H1 (cell line): Measurements from ENCODE around the gene CUL2. TPM values are rescaled to one million over a fixed set of nuclear protein-coding genes. Genes with fewer than 3 reads are reported as not detected.

Experiments used
- CTCF ChIA-PET: fragments of 300-600 bp; sonication (Branson Sonifier 250); formaldehyde crosslinking; loops from one replicate; lab custom pipeline; 2021; ENCODE audit not compliant: partially characterized antibody; lab: Charles Lee
- POLR2A ChIA-PET: fragments of 300-600 bp; sonication (Branson Sonifier 250); formaldehyde crosslinking; loops from one replicate; lab custom pipeline; 2021; ENCODE audit warnings: inconsistent platforms; ENCODE audit not compliant: partially characterized antibody; lab: Charles Lee
- DNase-seq, 2 experiments: peaks; one replicate each; pipeline versions ENCODE4 v3.0.0 to v3.0.0-alpha.2; 2010 to 2022; ENCODE audit warnings: low spot score in 2 of 2, low read depth in 1 of 2, mixed read lengths in 1 of 2
- FAIRE-seq: peaks from 2 replicates; lab custom pipeline; 2011; peaks lifted over from hg19 to GRCh38; lab: Jason Lieb, UNC
- H2AFZ ChIP-seq: 2 replicates; pipeline ENCODE4 v1.8.1; 2012; ENCODE audit warnings: low read length, inconsistent platforms
- H2AK5ac ChIP-seq: 2 replicates; pipeline ENCODE4 v1.6.1; 2013; ENCODE audit warnings: low read depth, low read length
- H2BK120ac ChIP-seq: replicated peaks from 2 replicates; pipeline ENCODE3; 2013; ENCODE audit warnings: low read depth, low read length, inconsistent platforms
- H2BK12ac ChIP-seq: 2 replicates; pipeline ENCODE4 v1.6.1; 2013; ENCODE audit warnings: low read depth, low read length
- H2BK15ac ChIP-seq: 2 replicates; pipeline ENCODE4 v1.6.1; 2013; ENCODE audit warnings: low read length
- H2BK20ac ChIP-seq: 2 replicates; pipeline ENCODE4 v1.6.1; 2013; ENCODE audit warnings: low read length
- H2BK5ac ChIP-seq: 2 replicates; pipeline ENCODE4 v1.6.1; 2013; ENCODE audit warnings: low read depth, low read length
- H3K14ac ChIP-seq: 2 replicates; pipeline ENCODE4 v1.6.1; 2013; ENCODE audit warnings: inconsistent platforms; ENCODE audit not compliant: insufficient read length
- H3K18ac ChIP-seq: 2 replicates; pipeline ENCODE4 v1.6.1; 2013; ENCODE audit warnings: low read length; ENCODE audit errors: extremely low read depth
- H3K23ac ChIP-seq: 2 replicates; pipeline ENCODE4 v1.6.1; 2013; ENCODE audit warnings: inconsistent platforms; ENCODE audit not compliant: insufficient read length
- H3K23me2 ChIP-seq: 2 replicates; pipeline ENCODE4 v1.6.1; 2013; ENCODE audit warnings: low read depth, low read length
- H3K27ac ChIP-seq: 2 replicates; pipeline ENCODE4 v1.6.1; 2011; ENCODE audit warnings: low read depth, low read length, inconsistent platforms
- H3K27me3 ChIP-seq, 4 experiments: replicated peaks in 1 of 4; 1 replicate in 1 of 4; 2 replicates in 3 of 4; pipeline versions ENCODE4 v1.6.1 to v1.8.1; 2011 to 2013; ENCODE audit warnings: low read length in 3 of 4, mild to moderate bottlenecking in 3 of 4, inconsistent platforms in 2 of 4, mixed read lengths in 2 of 4, moderate library complexity in 1 of 4; ENCODE audit not compliant: control insufficient read depth in 3 of 4, insufficient read depth in 3 of 4; ENCODE audit errors: extremely low read depth in 1 of 4
- H3K36me3 ChIP-seq, 4 experiments: 2 replicates each; pipeline versions ENCODE4 v1.6.1 to v1.8.1; 2011 to 2013; ENCODE audit warnings: mild to moderate bottlenecking in 4 of 4, low read length in 3 of 4, moderate library complexity in 2 of 4, control low read depth in 1 of 4, inconsistent platforms in 1 of 4; ENCODE audit not compliant: insufficient read depth in 4 of 4, control insufficient read depth in 2 of 4
- H3K4ac ChIP-seq: replicated peaks from 2 replicates; pipeline ENCODE3; 2013; ENCODE audit warnings: low read length, low read depth, mixed read lengths, inconsistent platforms; ENCODE audit not compliant: insufficient read length
- H3K4me1 ChIP-seq, 4 experiments: replicated peaks in 1 of 4; 1 replicate in 1 of 4; 2 replicates in 3 of 4; pipeline versions ENCODE4 v1.6.1 to v1.8.1; 2011 to 2013; ENCODE audit warnings: low read length in 3 of 4, inconsistent platforms in 2 of 4, mixed read lengths in 1 of 4; ENCODE audit not compliant: insufficient read depth in 4 of 4, control insufficient read depth in 3 of 4
- H3K4me2 ChIP-seq, 2 experiments: 2 replicates each; pipeline versions ENCODE4 v1.6.1 to v1.8.1; 2011 to 2013; ENCODE audit warnings: low read depth in 2 of 2, low read length in 2 of 2, control low read depth in 1 of 2, inconsistent platforms in 1 of 2, mild to moderate bottlenecking in 1 of 2; ENCODE audit not compliant: insufficient read depth in 1 of 2
- H3K4me3 ChIP-seq, 4 experiments: fragments of 200-600, 300-600 bp in 1 of 4; sonication (generic), shearing (Covaris generic), sonication (Bioruptor Twin) in 1 of 4; 2 replicates each; pipeline versions ENCODE4 v1.5.1 to v1.8.1; 2011 to 2016; ENCODE audit warnings: low read length in 4 of 4, low read depth in 3 of 4, control low read depth in 2 of 4, inconsistent platforms in 2 of 4, mild to moderate bottlenecking in 2 of 4, mixed read lengths in 1 of 4, moderate library complexity in 1 of 4; ENCODE audit not compliant: insufficient read depth in 2 of 4; ENCODE audit errors: extremely low read depth in 1 of 4
- H3K56ac ChIP-seq: replicated peaks from 2 replicates; pipeline ENCODE3; 2013; ENCODE audit warnings: low read depth, mild to moderate bottlenecking, mixed read lengths, low read length, inconsistent platforms; ENCODE audit not compliant: insufficient read length
- H3K79me1 ChIP-seq: 2 replicates; pipeline ENCODE4 v1.6.1; 2013; ENCODE audit warnings: low read depth, low read length, control low read depth
- H3K79me2 ChIP-seq, 2 experiments: 2 replicates each; pipeline versions ENCODE4 v1.6.1 to v1.8.1; 2012 to 2013; ENCODE audit warnings: low read length in 2 of 2, mild to moderate bottlenecking in 2 of 2, inconsistent platforms in 1 of 2; ENCODE audit not compliant: insufficient read depth in 2 of 2, control insufficient read depth in 1 of 2
- H3K9ac ChIP-seq, 4 experiments: replicated peaks in 1 of 4; 1 replicate in 1 of 4; 2 replicates in 3 of 4; pipeline versions ENCODE4 v1.6.1 to v1.8.1; 2011 to 2013; ENCODE audit warnings: low read depth in 3 of 4, low read length in 3 of 4, control low read depth in 2 of 4, mild to moderate bottlenecking in 2 of 4, moderate library complexity in 2 of 4, inconsistent platforms in 1 of 4; ENCODE audit errors: extremely low read depth in 1 of 4
- H3K9me3 ChIP-seq, 2 experiments: 2 replicates each; pipeline versions ENCODE4 v1.6.1 to v1.8.1; 2012 to 2013; ENCODE audit warnings: mild to moderate bottlenecking in 2 of 2, moderate library complexity in 2 of 2, control low read depth in 1 of 2, inconsistent platforms in 1 of 2, low read depth in 1 of 2, low read length in 1 of 2, mixed read lengths in 1 of 2; ENCODE audit not compliant: insufficient read depth in 2 of 2
- H4K20me1 ChIP-seq, 2 experiments: replicated peaks in 1 of 2; 2 replicates each; pipeline versions ENCODE3 to v1.8.1; 2011 to 2013; ENCODE audit warnings: inconsistent platforms in 2 of 2, low read length in 2 of 2, mild to moderate bottlenecking in 1 of 2; ENCODE audit not compliant: insufficient read depth in 2 of 2, control insufficient read depth in 1 of 2
- H4K5ac ChIP-seq: 2 replicates; pipeline ENCODE4 v1.6.1; 2013; ENCODE audit warnings: low read length, low read depth, mixed read lengths, inconsistent platforms; ENCODE audit not compliant: insufficient read length
- H4K8ac ChIP-seq: 2 replicates; pipeline ENCODE4 v1.8.0; 2013; ENCODE audit warnings: mild to moderate bottlenecking, moderate library complexity, low read length, inconsistent platforms; ENCODE audit not compliant: insufficient read depth; ENCODE audit errors: extremely low read depth
- H4K91ac ChIP-seq: replicated peaks from 2 replicates; pipeline ENCODE3; 2013; ENCODE audit warnings: low read length, mixed read lengths, inconsistent platforms; ENCODE audit not compliant: insufficient read length
- CHD1 ChIP-seq: IDR thresholded peaks from 2 replicates; pipeline ENCODE4 v1.6.1; 2012; ENCODE audit warnings: low read depth, low read length, improper control_type of control experiment
- CTBP2 ChIP-seq: IDR thresholded peaks from 2 replicates; pipeline ENCODE4 v1.7.0; 2011; ENCODE audit warnings: borderline replicate concordance, mild to moderate bottlenecking, moderate library complexity, mixed read lengths, low read length; ENCODE audit not compliant: insufficient read depth, insufficient read length
- CTCF ChIP-seq, 3 experiments: IDR thresholded peaks; 1 replicate in 2 of 3; 2 replicates in 1 of 3; pipeline versions ENCODE4 v1.5.1 to v1.6.1; 2011; ENCODE audit warnings: low read length in 3 of 3, mild to moderate bottlenecking in 3 of 3, inconsistent platforms in 2 of 3, low read depth in 1 of 3, moderate library complexity in 1 of 3; ENCODE audit not compliant: insufficient read depth in 1 of 3; ENCODE audit errors: control extremely low read depth in 1 of 3
- JUN ChIP-seq: IDR thresholded peaks from 2 replicates; pipeline ENCODE4 v1.6.1; 2011; ENCODE audit warnings: low read depth, mild to moderate bottlenecking, improper control_type of control experiment, low read length
- JUND ChIP-seq: IDR thresholded peaks from 2 replicates; pipeline ENCODE4 v1.6.1; 2011; ENCODE audit warnings: mild to moderate bottlenecking, improper control_type of control experiment, low read length
- KDM1A ChIP-seq: fragments of 200-600, 300-600 bp; sonication (generic); IDR thresholded peaks from 2 replicates; pipeline ENCODE4 v1.7.1; 2016; ENCODE audit warnings: mild to moderate bottlenecking, low read length, borderline replicate concordance
- MAFK ChIP-seq: IDR thresholded peaks from 2 replicates; pipeline ENCODE4 v1.6.1; 2012; ENCODE audit warnings: low read depth, mild to moderate bottlenecking, improper control_type of control experiment, low read length
- POLR2A ChIP-seq, 2 experiments: IDR thresholded peaks; 1 replicate in 1 of 2; 2 replicates in 1 of 2; pipeline ENCODE4 v1.6.1; 2011; ENCODE audit warnings: low read depth in 2 of 2, low read length in 2 of 2, mild to moderate bottlenecking in 2 of 2; ENCODE audit errors: control extremely low read depth in 1 of 2
- SP1 ChIP-seq: IDR thresholded peaks from 2 replicates; pipeline ENCODE4 v1.6.1; 2011; ENCODE audit warnings: low read depth, low read length
- SP4 ChIP-seq: IDR thresholded peaks from 2 replicates; pipeline ENCODE4 v1.6.1; 2012; ENCODE audit warnings: low read length, inconsistent platforms
- TAF7 ChIP-seq: optimal IDR thresholded peaks from 2 replicates; pipeline ENCODE3; 2011; ENCODE audit warnings: low read depth, mild to moderate bottlenecking, inconsistent platforms, low read length, moderate library complexity, borderline replicate concordance
- TCF12 ChIP-seq: IDR thresholded peaks from 2 replicates; pipeline ENCODE4 v1.6.1; 2011; ENCODE audit warnings: low read depth, mild to moderate bottlenecking, low read length
- WGBS, 2 experiments: shearing (Covaris generic) in 1 of 2; methylation state at CpG; one replicate each; pipeline versions ENCODE4 v1.1.6 to v1.1.7; 2013 to 2015; ENCODE audit warnings: low lambda C conversion rate in 2 of 2, mixed read lengths in 2 of 2, inconsistent platforms in 1 of 2, low coverage in 1 of 2, missing lambda C conversion rate in 1 of 2; ENCODE audit not compliant: insufficient replicate concordance in 2 of 2, insufficient coverage in 1 of 2, insufficient read length in 1 of 2; ENCODE audit errors: extremely low coverage in 1 of 2, missing lambda C conversion rate in 1 of 2; 5-methylcytosine and 5-hydroxymethylcytosine counted together
- polyA plus RNA-seq, 7 experiments: library from polyadenylated mRNA; depleted of rRNA in 3 of 7; stranded (reverse) in 5 of 7; unstranded in 2 of 7; fragments of >200 nt in 5 of 7; fragments of 200-250 nt in 2 of 7; gene quantifications; 1 replicate in 5 of 7; 2 replicates in 1 of 7; 4 replicates in 1 of 7; pipeline versions ENCODE4 v1.2.1 to v1.2.3, GENCODE V29; 2011 to 2013; ENCODE audit warnings: missing spikeins in 2 of 7, mixed read lengths in 2 of 7
- total RNA-seq: library from RNA; stranded (reverse); fragmentation: NEBNext Ultra II Directional; extraction: Animal tissue kit (Norgen Biotek cat#: 25700); gene quantifications from 2 replicates; pipeline ENCODE4 v1.2.1, GENCODE V29; 2021

Gene CUL2
- total and polyA plus RNA-seq, 2 of the 8 experiments (the other 6 are each of a cell fraction or from before 2014, with no cell fraction given), result 10.2 to 43.1 TPM

- no peak overlapping the region for H2AK5ac ChIP-seq
- no peaks in the 10 kb centered on the region; a peak in 1 of 8 replicates for H3K36me3 ChIP-seq
- TF ChIP-seq SP4, result no peak
- TF ChIP-seq SP1, result no peak
- TF ChIP-seq CTBP2, result no peak
- TF ChIP-seq TCF12, result no peak
- no peak for TF ChIP-seq JUN
- TF ChIP-seq JUND, result no peak
- TF ChIP-seq KDM1A, result no peak
- TF ChIP-seq CTCF (IDR thresholded peaks at IDR 0.05; ENCODE audit: control extremely low read depth in 1 of 3, insufficient read depth in 1 of 3, low read depth in 1 of 3, low read length in 3 of 3), result no peak
- TF ChIP-seq POLR2A (IDR thresholded peaks at IDR 0.05; ENCODE audit: control extremely low read depth in 1 of 2, low read depth in 2 of 2, low read length in 2 of 2), result no peak
- TF ChIP-seq CHD1, result no peak
- TF ChIP-seq MAFK, result no peak
- no peak for TF ChIP-seq TAF7
- H3K9me3 ChIP-seq, result no peaks in the 10 kb centered on the region
- H3K27me3 ChIP-seq, result no peaks in the 10 kb centered on the region
- no peak overlapping the region for H2BK5ac ChIP-seq
- H3K23me2 ChIP-seq, result no peaks in the 10 kb centered on the region
- H3K18ac ChIP-seq, result no peak overlapping the region
- H2BK15ac ChIP-seq, result no peak overlapping the region
- no peak overlapping the region for H3K56ac ChIP-seq
- H3K14ac ChIP-seq, result no peak overlapping the region
- no peak overlapping the region; a peak in 1 of 4 replicates for H3K4me2 ChIP-seq
- H4K91ac ChIP-seq, result no peak overlapping the region
- no peak overlapping the region for H3K27ac ChIP-seq
- H3K9ac ChIP-seq, result no peak overlapping the region
- H3K4ac ChIP-seq, result no peak overlapping the region
- DNase-seq (no peak), FAIRE-seq (no peak)
- no peak overlapping the region for H2BK12ac ChIP-seq
- H3K4me1 ChIP-seq, result peaks cover 0 to 6% (median 5%) of the 10 kb centered on the region in 4 experiments; a peak in 4 of 7 replicates
- H4K5ac ChIP-seq, result no peak overlapping the region
- H4K20me1 ChIP-seq, result no peaks in the 10 kb centered on the region
- no peak overlapping the region for H3K4me3 ChIP-seq
- H2AFZ ChIP-seq, result no peak overlapping the region
- ChIA-PET POLR2A (no interaction called here), CTCF (interaction anchor here (0.5 to 1.7 kb wide), 5 partner anchors 8 to 1232 kb away, joined by 3 to 6 read pairs (median 3); partner anchors contain the start of gene CREM)
- WGBS, 2 experiments, result 86% methylated on average over 7 of the region's 7 CpGs; no CpG with 5 or more reads in 1 of the 2 experiments
- no peak overlapping the region for H2BK120ac ChIP-seq
- H3K79me1 ChIP-seq, result no peaks in the 10 kb centered on the region
- no peaks in the 10 kb centered on the region for H3K79me2 ChIP-seq
- H2BK20ac ChIP-seq, result no peak overlapping the region
- no peak overlapping the region for H3K23ac ChIP-seq
- H4K8ac ChIP-seq, result no peak overlapping the region
Measured at GRCh38 chr10:35011771-35012191, 78.4 kb downstream of the CUL2 start.
